HG03139 (cell line): ENCODE measurements around the gene ANO10.
"Not testable (repeated sequence)": the region's sequence is repeated elsewhere in the genome, so short reads cannot be mapped to it uniquely, and the experiment has no call there.

Experiments used
- ATAC-seq: cut with Tn5 transposase; IDR thresholded peaks from one replicate; pipeline ENCODE4 v1.9.1; 2021; ENCODE audit not compliant: unreplicated experiment

The ANO10 gene

GRCh38 chr3:43629741-43630140 is 7.9 kb upstream of the ANO10 start:
- ATAC-seq = no peak

- ATAC-seq = no peak
These were observed 7.4 kb upstream of the ANO10 start for GRCh38 chr3:43629257-43629656.

GRCh38 chr3:43627360-43627759 is 5.5 kb upstream of the ANO10 start:
- no peak for ATAC-seq

- ATAC-seq = no peak
These were observed 3.0 kb upstream of the ANO10 start for GRCh38 chr3:43624619-43625305.

- ATAC-seq = no peak
These were observed 768 bp downstream of the ANO10 start for GRCh38 chr3:43620831-43621655.

- no peak for ATAC-seq
These were observed 2.2 kb downstream of the ANO10 start for GRCh38 chr3:43619588-43619987.

- ATAC-seq = no peak
These were observed 3.7 kb downstream of the ANO10 start for GRCh38 chr3:43618142-43618541.

- ATAC-seq = no peak
These were observed 5.8 kb downstream of the ANO10 start for GRCh38 chr3:43616034-43616433.

- no peak for ATAC-seq
These were observed 6.7 kb downstream of the ANO10 start for GRCh38 chr3:43615133-43615532.

GRCh38 chr3:43613976-43614375 is 7.8 kb downstream of the ANO10 start:
- ATAC-seq = no peak

- no peak for ATAC-seq
These were observed 9.4 kb downstream of the ANO10 start for GRCh38 chr3:43612419-43612818.

- no peak for ATAC-seq
These were observed 12.4 kb downstream of the ANO10 start for GRCh38 chr3:43609406-43609805.

- ATAC-seq = no peak
These were observed 13.1 kb downstream of the ANO10 start for GRCh38 chr3:43608751-43609150.

- no peak for ATAC-seq
These were observed 15.5 kb downstream of the ANO10 start for GRCh38 chr3:43606284-43606683.

GRCh38 chr3:43599959-43600358 is 21.9 kb downstream of the ANO10 start:
- not testable (repeated sequence) for ATAC-seq

- no peak for ATAC-seq
These were observed 23.9 kb downstream of the ANO10 start for GRCh38 chr3:43597961-43598360.

- ATAC-seq = not testable (repeated sequence)
These were observed 25.6 kb downstream of the ANO10 start for GRCh38 chr3:43596178-43596577.

GRCh38 chr3:43595280-43595679 is 26.5 kb downstream of the ANO10 start:
- not testable (repeated sequence) for ATAC-seq

GRCh38 chr3:43593588-43593987 is 28.2 kb downstream of the ANO10 start:
- ATAC-seq = not testable (repeated sequence)

- not testable (repeated sequence) for ATAC-seq
These were observed 29.9 kb downstream of the ANO10 start for GRCh38 chr3:43591866-43592265.

- ATAC-seq = no peak
These were observed 34.5 kb downstream of the ANO10 start for GRCh38 chr3:43587303-43587702.

GRCh38 chr3:43584043-43584826 is 37.6 kb downstream of the ANO10 start:
- no peak for ATAC-seq
